Fibroblast of the conjunctiva (primary cell): ENCODE results near the gene SERPINB11.
A peak's percentile ranks its signal among the peaks of the same experiment; 100 is the strongest.
"Not testable (repeated sequence)": the region's sequence is repeated elsewhere in the genome, so short reads cannot be mapped to it uniquely, and the experiment has no call there.

ENCODE experiments used
- DNase-seq: peaks from one replicate; pipeline ENCODE4 v3.0.0-alpha.2; 2010; ENCODE audit warnings: low read depth

The SERPINB11 gene

GRCh38 chr18:63730773-63731172 lies 28.0 kb downstream of the SERPINB11 start:
- DNase-seq = no peak

DNA sequence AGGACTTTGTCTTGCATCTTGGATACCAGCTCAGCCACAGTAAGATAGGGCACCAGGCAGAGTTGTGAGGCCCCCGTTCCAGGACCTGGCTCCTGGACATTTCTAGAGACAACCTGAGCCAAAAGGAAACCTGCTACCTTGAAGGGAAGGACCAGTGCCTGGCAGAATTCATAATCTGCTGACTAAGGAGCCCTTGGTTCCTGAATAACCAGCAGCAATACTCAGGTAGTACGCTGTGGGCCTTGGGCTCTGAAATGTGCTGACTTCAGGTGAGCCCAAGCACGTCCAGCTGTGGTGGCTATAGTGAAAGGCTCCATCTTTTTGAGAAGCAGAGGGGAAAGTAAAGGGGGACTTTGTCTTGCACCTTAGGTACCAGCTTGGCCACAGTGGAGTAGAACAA lies 28.5 kb downstream of the SERPINB11 start:
- DNase-seq = no peak

- DNase-seq = no peak
Observed at GRCh38 chr18:63736876-63737275, 34.1 kb downstream of the SERPINB11 start.

GRCh38 chr18:63741769-63742168 lies 39.0 kb downstream of the SERPINB11 start:
- no peak for DNase-seq

- no peak for DNase-seq
Observed at GRCh38 chr18:63747006-63747405, 44.2 kb downstream of the SERPINB11 start.

DNA sequence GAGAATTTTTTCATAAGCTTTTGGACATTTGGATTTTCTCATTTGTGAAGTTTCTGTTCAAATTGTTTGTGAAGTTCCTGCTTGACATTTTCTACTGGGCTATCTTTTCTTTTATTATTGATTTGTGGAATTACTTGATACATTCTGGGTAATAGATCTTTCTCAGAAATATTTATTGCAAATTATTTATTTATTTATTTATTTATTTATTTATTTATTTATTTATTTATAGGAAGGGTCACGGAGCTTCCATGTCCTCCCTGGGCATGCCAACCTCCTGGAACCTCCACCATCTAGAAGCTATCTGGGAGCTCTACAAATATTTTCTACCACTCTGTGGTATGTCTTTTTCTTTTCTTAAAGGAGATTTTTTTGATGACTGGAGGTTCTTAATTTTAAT lies 46.7 kb downstream of the SERPINB11 start:
- DNase-seq = no peak

- no peak for DNase-seq
Observed at GRCh38 chr18:63752636-63753035, 49.9 kb downstream of the SERPINB11 start.

GRCh38 chr18:63753676-63754075 lies 50.9 kb downstream of the SERPINB11 start:
- DNase-seq = no peak

DNA sequence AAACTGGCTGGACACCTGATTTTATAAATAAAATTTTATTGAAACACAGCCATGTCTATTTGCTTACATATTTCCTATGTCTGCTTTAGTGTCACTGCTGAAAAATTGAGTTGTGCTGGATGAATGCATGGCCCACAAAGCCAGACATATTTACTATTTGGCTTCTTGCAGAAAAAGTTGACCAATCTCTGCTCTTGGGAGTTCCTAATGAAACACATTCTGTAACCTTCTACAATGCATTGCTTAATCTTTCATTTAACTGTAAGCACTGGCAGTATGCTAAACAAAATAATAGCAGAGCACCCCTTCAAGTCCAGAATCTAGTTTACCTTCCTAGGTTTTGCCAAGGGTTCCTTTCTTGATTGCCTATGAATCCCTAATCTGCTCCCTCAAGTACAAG lies 54.8 kb downstream of the SERPINB11 start:
- no peak for DNase-seq

GRCh38 chr18:63758615-63759240 lies 56.0 kb downstream of the SERPINB11 start:
- DNase-seq = no peak

- DNase-seq = not testable (repeated sequence)
Observed at GRCh38 chr18:63759786-63760185, 57.0 kb downstream of the SERPINB11 start.

DNA sequence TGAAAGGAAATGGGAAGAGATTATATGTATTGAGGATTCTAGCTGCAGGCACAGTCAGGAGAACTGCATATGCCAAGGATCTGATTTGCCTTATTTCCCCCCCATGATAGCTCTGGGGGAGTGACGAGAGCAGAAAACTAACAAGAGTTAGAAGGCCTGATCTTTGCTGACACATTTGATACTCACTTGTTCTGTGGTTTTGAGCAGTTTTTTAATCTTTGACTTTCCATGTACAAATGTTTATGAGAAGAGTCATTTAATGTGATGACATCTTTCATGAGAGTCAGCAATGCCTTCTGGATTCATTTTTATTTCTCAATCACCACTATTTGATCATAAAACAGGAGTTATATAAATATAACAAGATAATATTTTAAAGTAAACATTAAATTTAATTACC lies 59.8 kb downstream of the SERPINB11 start:
- peak; percentile 9 for DNase-seq

GRCh38 chr18:63763831-63764600 lies 61.3 kb downstream of the SERPINB11 start:
- DNase-seq = no peak

DNA sequence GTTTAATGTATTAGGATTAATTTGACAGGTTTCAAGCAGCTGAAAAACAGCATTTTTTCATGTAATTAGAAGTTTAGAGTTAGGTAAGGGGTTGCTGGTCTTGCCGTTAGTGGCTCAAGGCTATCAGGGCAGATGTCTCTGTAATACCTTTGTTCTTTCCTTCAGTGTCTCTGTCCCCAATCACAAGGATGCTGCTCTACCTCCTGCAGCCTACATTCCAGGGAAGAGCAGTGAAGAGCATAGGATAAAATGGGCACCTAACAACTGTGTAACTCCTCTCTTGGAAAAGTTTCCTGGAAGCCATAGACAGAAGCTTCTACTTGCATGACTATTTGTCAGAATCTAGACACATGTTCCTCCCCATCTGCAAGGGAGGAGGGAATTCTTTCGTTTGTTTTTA lies 63.1 kb downstream of the SERPINB11 start:
- no peak for DNase-seq
